Prostate gland (tissue), 2 donors: ENCODE results near the gene EIF3B.

ENCODE experiments used
- POLR2A ChIP-seq: fragments of 450-650 bp; IDR thresholded peaks from one replicate; pipeline ENCODE4 v1.6.1; 2016; ENCODE audit warnings: antibody characterized with exemption, mild to moderate bottlenecking
- POLR2AphosphoS5 ChIP-seq: sonication (generic); formaldehyde crosslinking; IDR thresholded peaks from one replicate; pipeline ENCODE4 v1.6.1; 2017; ENCODE audit warnings: antibody characterized with exemption
- TF ChIP-seq, protein P1 (sequence below), 4 experiments: fragments of 200-600 bp in 2 of 4; fragments of 450-650 bp in 2 of 4; sonication (generic) in 2 of 4; IDR thresholded peaks; 1 replicate in 3 of 4; 2 replicates in 1 of 4; pipeline ENCODE4 v1.5.1; 2016 to 2019; ENCODE audit warnings: antibody characterized with exemption in 4 of 4, mild to moderate bottlenecking in 2 of 4, moderate library complexity in 2 of 4

DNA sequence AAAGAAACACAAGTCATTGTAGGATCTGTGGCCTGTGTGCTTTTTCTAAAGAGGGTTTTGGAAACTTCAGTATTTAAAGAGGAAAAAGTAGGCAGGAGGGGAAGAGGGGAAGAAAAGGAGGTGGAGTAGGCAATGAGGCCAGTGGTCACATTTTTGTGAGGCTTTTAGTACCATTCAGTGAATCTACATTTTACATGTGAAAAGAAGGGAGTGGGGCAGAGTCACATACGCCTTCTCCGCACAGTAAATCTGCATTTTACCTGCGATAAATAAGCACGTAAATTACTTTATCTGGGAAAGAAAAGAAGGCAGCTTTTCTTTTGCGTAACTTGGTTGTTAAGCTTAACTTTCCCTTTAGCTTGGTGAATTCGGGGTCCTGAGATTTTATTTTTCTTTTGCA lies 62.0 kb downstream of the EIF3B start:
- TF ChIP-seq, protein P1, sequence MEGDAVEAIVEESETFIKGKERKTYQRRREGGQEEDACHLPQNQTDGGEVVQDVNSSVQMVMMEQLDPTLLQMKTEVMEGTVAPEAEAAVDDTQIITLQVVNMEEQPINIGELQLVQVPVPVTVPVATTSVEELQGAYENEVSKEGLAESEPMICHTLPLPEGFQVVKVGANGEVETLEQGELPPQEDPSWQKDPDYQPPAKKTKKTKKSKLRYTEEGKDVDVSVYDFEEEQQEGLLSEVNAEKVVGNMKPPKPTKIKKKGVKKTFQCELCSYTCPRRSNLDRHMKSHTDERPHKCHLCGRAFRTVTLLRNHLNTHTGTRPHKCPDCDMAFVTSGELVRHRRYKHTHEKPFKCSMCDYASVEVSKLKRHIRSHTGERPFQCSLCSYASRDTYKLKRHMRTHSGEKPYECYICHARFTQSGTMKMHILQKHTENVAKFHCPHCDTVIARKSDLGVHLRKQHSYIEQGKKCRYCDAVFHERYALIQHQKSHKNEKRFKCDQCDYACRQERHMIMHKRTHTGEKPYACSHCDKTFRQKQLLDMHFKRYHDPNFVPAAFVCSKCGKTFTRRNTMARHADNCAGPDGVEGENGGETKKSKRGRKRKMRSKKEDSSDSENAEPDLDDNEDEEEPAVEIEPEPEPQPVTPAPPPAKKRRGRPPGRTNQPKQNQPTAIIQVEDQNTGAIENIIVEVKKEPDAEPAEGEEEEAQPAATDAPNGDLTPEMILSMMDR (IDR thresholded peaks at IDR 0.05) = no peak
- TF ChIP-seq POLR2A (no peak), POLR2AphosphoS5 (no peak)
